HG03457 (cell line): ENCODE data around the gene SNX25.

ENCODE experiments used
- ATAC-seq: cut with Tn5 transposase; IDR thresholded peaks from one replicate; pipeline ENCODE4 v1.9.1; 2021; ENCODE audit warnings: moderate number of reproducible peaks; ENCODE audit not compliant: unreplicated experiment

SNX25 gene

DNA sequence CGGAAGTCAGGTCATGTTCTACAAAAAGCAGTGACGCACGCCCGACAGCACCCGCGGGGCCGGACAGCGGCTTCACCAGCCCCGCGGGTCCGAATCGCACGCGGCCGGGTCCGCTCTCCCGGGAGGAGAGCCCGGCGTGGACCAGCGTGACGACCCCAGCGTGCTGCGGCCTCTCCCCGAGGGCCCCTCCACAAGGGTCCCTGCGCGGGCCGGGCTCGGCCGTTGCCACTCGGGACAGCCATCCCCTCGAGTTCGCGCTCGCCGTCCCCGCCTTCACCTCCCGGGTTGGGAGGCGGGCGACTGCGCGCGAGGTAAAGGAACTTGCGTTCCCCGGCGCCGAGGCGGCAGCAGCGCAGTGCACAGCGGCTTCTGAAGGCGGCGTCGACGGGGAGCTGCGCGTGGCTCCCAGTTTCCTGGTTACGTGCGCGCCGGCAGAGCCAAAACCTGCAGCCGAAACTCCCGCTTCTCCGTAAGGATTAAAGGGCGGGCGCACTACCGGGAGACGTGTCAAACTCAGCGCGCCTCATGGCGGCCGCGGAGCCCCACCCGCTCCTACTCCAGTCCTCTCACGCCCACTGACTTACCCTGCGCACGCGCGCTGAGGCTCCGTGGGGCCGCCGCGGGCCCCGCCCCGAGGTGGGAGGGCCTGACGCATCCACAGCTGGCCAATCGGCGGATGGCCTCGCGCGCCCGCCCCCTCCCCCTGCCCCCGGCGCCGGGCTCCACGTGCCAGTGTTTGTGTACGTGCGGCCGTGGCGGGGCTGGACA is 186.7 kb downstream of the SNX25 start:
- peak; percentile 75 for ATAC-seq

DNA sequence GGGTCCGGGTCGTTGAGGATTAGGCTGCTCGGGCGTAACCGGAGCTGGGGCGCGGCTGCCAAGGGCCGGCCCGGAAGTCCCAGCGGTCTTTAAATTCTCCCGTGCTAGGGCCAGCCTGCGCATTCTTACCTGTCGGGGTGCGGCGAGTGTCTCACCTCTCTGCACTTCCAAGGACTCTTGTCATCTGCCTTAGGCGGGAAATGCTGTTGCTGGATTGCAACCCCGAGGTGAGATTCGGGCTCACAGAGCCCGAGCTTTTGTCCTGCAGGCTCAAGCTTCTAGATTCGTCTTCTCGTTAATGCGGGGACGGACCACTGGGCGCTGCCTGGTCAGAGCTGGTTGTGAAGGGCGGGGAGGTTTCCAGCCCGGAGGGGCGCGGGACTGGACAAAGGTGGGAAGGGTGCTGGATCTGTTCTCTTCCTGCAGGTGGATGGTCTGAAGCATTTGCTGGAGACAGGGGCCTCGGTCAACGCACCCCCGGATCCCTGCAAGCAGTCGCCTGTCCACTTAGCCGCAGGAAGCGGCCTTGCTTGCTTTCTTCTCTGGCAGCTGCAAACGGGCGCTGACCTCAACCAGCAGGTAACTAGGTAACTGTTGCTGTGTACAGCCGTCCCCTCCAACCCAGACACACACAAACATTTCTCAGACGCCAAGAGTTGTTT is 187.5 kb downstream of the SNX25 start, which contains the start of gene ANKRD37:
Gene ANKRD37 (plus strand): TSS at position 118 of the 662 bp plus-strand sequence. CDS start 83 bp downstream, at position 201.
- ATAC-seq: no peak

DNA sequence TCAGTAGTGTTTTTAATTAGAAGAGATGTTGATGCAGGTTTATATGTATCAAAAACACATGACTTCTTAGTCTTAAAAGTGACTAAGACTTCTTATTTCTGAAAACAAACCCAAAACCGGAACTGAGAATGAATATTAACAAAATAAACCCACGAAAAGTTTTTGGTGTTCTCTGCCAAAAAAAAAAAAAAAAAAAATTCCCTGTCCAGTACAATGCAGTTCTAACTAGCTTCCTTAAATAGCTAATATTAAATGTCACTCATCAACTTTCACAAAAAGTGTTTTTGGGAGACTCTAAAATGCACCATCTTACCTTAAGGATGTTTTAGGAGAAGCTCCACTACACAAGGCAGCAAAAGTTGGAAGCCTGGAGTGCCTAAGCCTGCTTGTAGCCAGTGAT is 189.2 kb downstream of the SNX25 start:
- no peak for ATAC-seq

DNA sequence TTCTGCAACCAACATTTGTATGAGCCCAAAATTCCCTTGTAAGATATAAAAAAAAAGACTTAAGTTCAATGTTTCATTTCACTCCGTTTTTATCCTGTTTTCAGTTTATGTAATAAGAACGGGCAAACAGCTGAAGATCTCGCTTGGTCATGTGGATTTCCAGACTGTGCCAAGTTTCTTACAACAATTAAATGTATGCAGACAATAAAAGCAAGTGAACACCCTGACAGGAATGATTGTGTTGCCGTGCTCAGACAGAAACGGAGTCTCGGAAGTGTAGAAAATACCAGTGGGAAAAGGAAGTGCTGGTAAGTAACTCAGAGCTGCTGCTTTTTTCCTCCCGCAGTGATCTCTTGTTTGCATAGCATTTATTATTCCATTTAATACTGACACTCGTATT is 190.1 kb downstream of the SNX25 start:
- ATAC-seq: no peak

DNA sequence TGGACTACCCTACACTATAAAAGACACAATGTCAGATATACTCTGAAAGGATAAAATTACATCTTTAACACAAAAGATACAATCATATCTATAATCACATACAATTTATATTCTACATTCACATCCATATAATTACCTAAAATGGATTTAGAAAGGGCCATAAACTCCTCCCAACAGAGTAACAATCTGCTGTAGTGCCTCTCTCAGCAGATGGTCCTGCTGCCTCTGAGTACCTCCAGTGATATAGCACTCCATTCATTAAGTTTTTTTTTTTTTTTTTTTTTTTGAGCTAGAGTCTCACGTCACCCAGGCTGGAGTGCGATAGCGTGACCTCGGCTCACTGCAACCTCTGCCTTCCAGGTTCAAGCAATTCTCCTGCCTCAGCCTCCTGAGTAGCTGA is 194.6 kb downstream of the SNX25 start:
- ATAC-seq: no peak

DNA sequence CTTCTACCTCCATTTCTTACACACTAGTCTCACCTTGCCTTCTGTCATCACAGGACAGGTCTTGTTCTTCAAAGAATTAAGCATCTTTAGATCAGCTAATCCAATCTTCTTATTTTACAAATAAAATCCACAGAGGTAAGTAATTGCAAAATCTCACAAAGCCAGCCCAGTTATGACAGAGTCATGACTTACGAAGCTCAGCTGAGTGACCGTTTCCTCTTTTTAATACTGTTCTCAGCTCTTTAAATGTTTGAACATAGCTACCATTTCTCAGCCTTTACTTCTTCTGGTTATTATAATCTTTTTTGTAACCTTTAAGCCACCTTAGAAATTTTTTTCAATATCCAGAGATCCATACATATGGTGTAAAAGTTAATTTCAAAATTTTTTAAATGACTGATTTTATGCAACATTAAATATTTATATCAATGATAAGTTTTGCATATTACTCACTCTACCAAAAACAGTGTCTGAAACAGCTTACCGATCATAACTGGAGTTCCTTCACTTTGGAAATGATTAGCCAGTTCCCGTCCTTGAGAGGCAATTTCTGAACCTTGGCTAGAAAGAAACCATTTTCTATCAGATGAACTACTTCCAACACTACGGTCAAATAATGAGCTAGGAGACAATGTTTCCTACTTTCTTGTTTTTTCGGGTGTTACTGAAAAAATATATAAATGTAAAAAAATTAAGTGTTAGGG is 196.1 kb downstream of the SNX25 start:
- ATAC-seq: peak; percentile 49

DNA sequence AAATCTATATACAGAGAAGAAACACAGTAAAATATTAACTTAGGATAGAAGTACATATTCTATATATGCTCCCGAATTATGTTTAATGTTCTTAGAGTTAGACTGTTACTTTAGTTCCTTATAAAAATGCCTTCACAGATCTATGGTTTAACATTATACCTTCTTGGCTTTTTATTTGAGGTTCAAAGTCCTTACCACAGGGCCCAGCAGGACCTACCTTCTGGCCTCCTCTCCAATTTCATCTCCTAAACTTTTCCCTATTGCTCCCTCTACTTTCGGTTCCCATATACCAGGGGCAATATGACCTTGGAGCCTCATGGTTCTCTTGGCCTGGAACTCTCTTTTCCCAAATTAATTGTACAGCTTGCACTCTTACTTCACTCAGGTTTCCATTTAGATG is 199.0 kb downstream of the SNX25 start:
- ATAC-seq: no peak

DNA sequence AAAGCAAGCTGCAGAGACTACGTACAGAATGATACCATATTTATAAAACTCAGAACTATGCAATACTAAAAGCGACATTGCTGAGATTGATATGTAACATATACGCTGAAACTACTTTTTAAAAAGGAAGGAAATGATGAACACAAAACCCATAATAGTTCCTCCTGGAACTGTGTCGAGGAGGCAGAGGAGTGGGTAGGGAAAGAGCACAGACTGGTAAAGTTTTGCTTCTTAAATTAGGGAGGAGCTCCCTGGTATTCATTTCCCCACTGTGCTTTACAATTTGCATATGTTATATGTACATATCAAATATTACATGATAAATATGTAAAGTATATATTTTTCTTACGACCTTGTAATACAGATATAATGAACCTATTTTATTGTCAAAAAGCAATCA is 202.5 kb downstream of the SNX25 start:
- no peak for ATAC-seq

DNA sequence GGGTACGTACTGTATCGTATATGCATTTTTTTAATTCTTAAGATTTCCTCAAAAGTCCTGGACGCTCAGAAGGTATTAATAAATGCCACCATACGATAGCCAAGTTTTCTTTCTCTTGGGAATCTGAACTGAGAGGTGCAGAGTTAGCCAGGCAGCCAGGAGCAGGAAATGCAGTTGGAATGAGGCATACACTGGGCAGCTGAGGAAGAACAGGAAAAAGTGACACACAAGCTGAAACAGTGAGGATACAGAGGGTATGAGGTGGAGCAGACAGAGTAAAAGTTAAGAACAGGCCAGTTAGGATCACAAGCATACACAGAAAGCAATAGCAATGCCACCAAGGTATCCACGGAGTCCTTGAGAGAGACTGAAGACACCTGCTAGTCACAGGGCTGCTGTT is 203.0 kb downstream of the SNX25 start:
- no peak for ATAC-seq
